Spleen (tissue), 7 donors: ENCODE measurements around the gene VWF.

Experiments
- POLR2A ChIP-seq, 3 donors: fragments of 450-650 bp; IDR thresholded peaks; one replicate each; pipeline ENCODE4 v1.5.1; 2017; ENCODE audit warnings: antibody characterized with exemption in 3 of 3, mild to moderate bottlenecking in 1 of 3
- POLR2AphosphoS5 ChIP-seq, 3 donors: sonication (generic); formaldehyde crosslinking; IDR thresholded peaks; one replicate each; pipeline ENCODE4 v1.5.1; 2017; ENCODE audit warnings: antibody characterized with exemption in 3 of 3
- TF ChIP-seq, protein P1 (sequence below), 11 experiments: fragments of 200-600 bp in 7 of 11; fragments of 450-650 bp in 4 of 11; sonication (generic) in 4 of 11; IDR thresholded peaks in 8 of 11; conservative IDR thresholded peaks in 3 of 11; 1 replicate in 7 of 11; 2 replicates in 4 of 11; pipeline versions ENCODE4 v1.4.0 to v1.8.0; 2016 to 2021; ENCODE audit warnings: antibody characterized with exemption in 11 of 11, inconsistent platforms in 4 of 11, mild to moderate bottlenecking in 1 of 11
- donor health status: DM: no; HTN: no; CAD: no; lungs with moderate emphysema.
- donor health status: DM: no; HTN: no; CAD: no.
- donor health status: DM: no; HTN: no; CAD: no.

DNA sequence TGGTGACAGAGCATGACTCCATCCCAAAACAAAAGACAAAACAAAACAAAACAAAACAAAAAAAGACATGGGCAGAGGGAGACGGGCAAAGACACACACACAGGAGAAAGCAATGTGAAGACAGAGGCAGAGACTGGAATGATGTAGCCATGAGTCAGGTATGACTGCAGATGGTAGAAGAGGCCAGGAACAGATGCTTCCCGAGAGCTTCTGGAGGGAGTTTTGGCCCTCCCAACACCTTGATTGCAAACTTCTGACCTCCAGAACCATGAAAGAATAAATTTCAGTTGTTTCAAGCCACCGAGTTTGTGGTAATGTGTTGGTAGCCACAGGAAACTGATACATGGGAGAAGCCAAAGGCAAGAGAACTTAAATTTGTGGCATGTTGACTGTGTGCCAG lies 27.1 kb downstream of the VWF start:
- TF ChIP-seq, protein P1, sequence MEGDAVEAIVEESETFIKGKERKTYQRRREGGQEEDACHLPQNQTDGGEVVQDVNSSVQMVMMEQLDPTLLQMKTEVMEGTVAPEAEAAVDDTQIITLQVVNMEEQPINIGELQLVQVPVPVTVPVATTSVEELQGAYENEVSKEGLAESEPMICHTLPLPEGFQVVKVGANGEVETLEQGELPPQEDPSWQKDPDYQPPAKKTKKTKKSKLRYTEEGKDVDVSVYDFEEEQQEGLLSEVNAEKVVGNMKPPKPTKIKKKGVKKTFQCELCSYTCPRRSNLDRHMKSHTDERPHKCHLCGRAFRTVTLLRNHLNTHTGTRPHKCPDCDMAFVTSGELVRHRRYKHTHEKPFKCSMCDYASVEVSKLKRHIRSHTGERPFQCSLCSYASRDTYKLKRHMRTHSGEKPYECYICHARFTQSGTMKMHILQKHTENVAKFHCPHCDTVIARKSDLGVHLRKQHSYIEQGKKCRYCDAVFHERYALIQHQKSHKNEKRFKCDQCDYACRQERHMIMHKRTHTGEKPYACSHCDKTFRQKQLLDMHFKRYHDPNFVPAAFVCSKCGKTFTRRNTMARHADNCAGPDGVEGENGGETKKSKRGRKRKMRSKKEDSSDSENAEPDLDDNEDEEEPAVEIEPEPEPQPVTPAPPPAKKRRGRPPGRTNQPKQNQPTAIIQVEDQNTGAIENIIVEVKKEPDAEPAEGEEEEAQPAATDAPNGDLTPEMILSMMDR (IDR thresholded peaks at IDR 0.05 in 8 of 11, conservative IDR thresholded peaks at IDR 0.05 in 3 of 11): no peak
- TF ChIP-seq POLR2A (IDR thresholded peaks at IDR 0.05): no peak
- TF ChIP-seq POLR2AphosphoS5 (IDR thresholded peaks at IDR 0.05): no peak
